GM12874 (cell line): Measurements from ENCODE around the gene MRPL58.

Experiments
- CTCF ChIP-seq: IDR thresholded peaks from 2 replicates; pipeline ENCODE4 v1.5.1; 2011; ENCODE audit warnings: low read depth, mild to moderate bottlenecking, control low read depth, low read length, moderate library complexity; ENCODE audit not compliant: insufficient read depth

Gene MRPL58

GRCh38 chr17:75012096-75012345 is 449 bp upstream of the MRPL58 start:
- TF ChIP-seq CTCF, result no peak

- no peak for TF ChIP-seq CTCF
Measured at GRCh38 chr17:75013092-75013559, 656 bp downstream of the MRPL58 start.

GRCh38 chr17:75019146-75019545 is 6.7 kb downstream of the MRPL58 start:
- TF ChIP-seq CTCF, result no peak

GRCh38 chr17:75019710-75020109 is 7.2 kb downstream of the MRPL58 start:
- TF ChIP-seq CTCF, result no peak

- TF ChIP-seq CTCF, result no peak
Measured at GRCh38 chr17:75020331-75021110, 8.1 kb downstream of the MRPL58 start.

- TF ChIP-seq CTCF, result no peak
Measured at GRCh38 chr17:75024686-75025397, 12.4 kb downstream of the MRPL58 start.

GRCh38 chr17:75030161-75030560 is 17.7 kb downstream of the MRPL58 start:
- TF ChIP-seq CTCF, result no peak
